Thyroid gland (tissue), 4 donors: ENCODE data around the gene CDS1.

ENCODE experiments used
- CTCF ChIP-seq, 6 experiments: fragments of 200-600 bp in 3 of 6; fragments of 450-650 bp in 3 of 6; sonication (generic) in 3 of 6; IDR thresholded peaks; one replicate each; pipeline ENCODE4 v1.5.1; 2016 to 2019; ENCODE audit warnings: antibody characterized with exemption in 6 of 6, mild to moderate bottlenecking in 2 of 6, inconsistent platforms in 1 of 6, moderate library complexity in 1 of 6
- POLR2A ChIP-seq, 2 donors: fragments of 450-650 bp; IDR thresholded peaks; one replicate each; pipeline ENCODE4 v1.6.1; 2017; ENCODE audit warnings: antibody characterized with exemption in 2 of 2, mild to moderate bottlenecking in 2 of 2, moderate library complexity in 1 of 2

GRCh38 chr4:84614891-84615290 is 32.0 kb downstream of the CDS1 start:
- TF ChIP-seq CTCF (IDR thresholded peaks at IDR 0.05): no peak
- no peak for TF ChIP-seq POLR2A (IDR thresholded peaks at IDR 0.05)
